Astrocyte (in vitro differentiated cells and primary cell): ENCODE measurements around the gene FNDC3B. TPM values are rescaled to one million over a fixed set of nuclear protein-coding genes. Genes with fewer than 3 reads are reported as not detected.

Source experiments
- DNase-seq: peaks from one replicate; pipeline ENCODE4 v3.0.0-alpha.2; 2010; ENCODE audit warnings: low read depth
- FAIRE-seq: peaks from 2 replicates; lab custom pipeline; 2011; peaks lifted over from hg19 to GRCh38; lab: Jason Lieb, UNC
- H2AFZ ChIP-seq: 2 replicates; pipeline ENCODE4 v1.6.0; 2012; ENCODE audit warnings: low read depth, low read length, inconsistent platforms
- H3K27ac ChIP-seq: 2 replicates; pipeline ENCODE4 v1.5.1; 2011; ENCODE audit warnings: low read depth, low read length, inconsistent platforms
- H3K27me3 ChIP-seq: 2 replicates; pipeline ENCODE4 v1.6.0; 2011; ENCODE audit warnings: low read length, inconsistent platforms; ENCODE audit not compliant: insufficient read depth
- H3K36me3 ChIP-seq: 2 replicates; pipeline ENCODE4 v1.5.1; 2011; ENCODE audit warnings: low read length, inconsistent platforms; ENCODE audit not compliant: insufficient read depth
- H3K4me1 ChIP-seq: 2 replicates; pipeline ENCODE4 v1.5.1; 2011; ENCODE audit warnings: low read length, inconsistent platforms; ENCODE audit not compliant: insufficient read depth
- H3K4me2 ChIP-seq: 2 replicates; pipeline ENCODE4 v1.6.0; 2012; ENCODE audit warnings: low read length, inconsistent platforms
- H3K4me3 ChIP-seq: 2 replicates; pipeline ENCODE4 v1.5.1; 2011; ENCODE audit warnings: low read depth, mild to moderate bottlenecking, low read length, inconsistent platforms; ENCODE audit not compliant: insufficient read depth
- H3K79me2 ChIP-seq: 2 replicates; pipeline ENCODE4 v1.6.0; 2012; ENCODE audit warnings: mild to moderate bottlenecking, low read length, inconsistent platforms; ENCODE audit not compliant: insufficient read depth
- H3K9ac ChIP-seq: 2 replicates; pipeline ENCODE4 v1.6.0; 2012; ENCODE audit warnings: mild to moderate bottlenecking, low read length, inconsistent platforms
- H3K9me3 ChIP-seq: 2 replicates; pipeline ENCODE4 v1.5.1; 2012; ENCODE audit warnings: low read depth, mild to moderate bottlenecking, low read length, inconsistent platforms; ENCODE audit not compliant: insufficient read depth
- H4K20me1 ChIP-seq: 2 replicates; pipeline ENCODE4 v1.6.0; 2012; ENCODE audit warnings: low read length, inconsistent platforms; ENCODE audit not compliant: insufficient read depth
- H3K27ac Mint-ChIP-seq: one replicate; pipeline ENCODE4 v1.8.0; 2021; ENCODE audit warnings: mild to moderate bottlenecking, mixed read lengths; ENCODE audit not compliant: unreplicated experiment
- H3K27me3 Mint-ChIP-seq: one replicate; pipeline ENCODE4 v1.8.0; 2021; ENCODE audit warnings: low read depth, mixed read lengths; ENCODE audit not compliant: unreplicated experiment
- H3K36me3 Mint-ChIP-seq: one replicate; pipeline ENCODE4 v1.8.0; 2021; ENCODE audit warnings: low read depth, mixed read lengths; ENCODE audit not compliant: unreplicated experiment
- H3K4me1 Mint-ChIP-seq: one replicate; pipeline ENCODE4 v1.8.0; 2021; ENCODE audit warnings: low read depth, mixed read lengths; ENCODE audit not compliant: unreplicated experiment
- H3K4me3 Mint-ChIP-seq: one replicate; pipeline ENCODE4 v1.8.0; 2021; ENCODE audit warnings: mild to moderate bottlenecking, moderate library complexity, mixed read lengths; ENCODE audit not compliant: unreplicated experiment
- H3K9me3 Mint-ChIP-seq: one replicate; pipeline ENCODE4 v1.8.0; 2021; ENCODE audit warnings: mild to moderate bottlenecking, mixed read lengths; ENCODE audit not compliant: unreplicated experiment
- CTCF ChIP-seq: IDR thresholded peaks from 2 replicates; pipeline ENCODE4 v1.5.1; 2011; ENCODE audit warnings: low read depth, mild to moderate bottlenecking, inconsistent platforms, low read length, moderate library complexity; ENCODE audit not compliant: insufficient read depth
- EZH2 ChIP-seq: IDR thresholded peaks from 2 replicates; pipeline ENCODE4 v1.6.1; 2012; ENCODE audit warnings: mild to moderate bottlenecking, low read length, inconsistent platforms; ENCODE audit not compliant: insufficient read depth
- total RNA-seq: library from RNA; stranded (reverse); gene quantifications from 2 replicates; pipeline ENCODE4 v1.2.1, GENCODE V29; 2021

FNDC3B gene
- total RNA-seq, 1 donor from 2014 or later, result 327 TPM

- peak overlapping the region; percentile 56 for H3K9ac ChIP-seq
- peak; percentile 91 for DNase-seq
These were observed 241.2 kb downstream of the FNDC3B start for GRCh38 chr3:172280406-172281051.

GRCh38 chr3:172281884-172282283 is 242.5 kb downstream of the FNDC3B start:
- peaks cover 62% of the 10 kb centered on the region for H3K79me2 ChIP-seq
- no peak overlapping the region for H3K4me3 Mint-ChIP-seq
- TF ChIP-seq CTCF (no peak), EZH2 (no peak)

More at GRCh38 chr3:172280406-172281051, 241.2 kb downstream of the FNDC3B start:
- Mint-ChIP-seq H3K4me3 (peak overlapping the region; percentile 71), H3K9me3 (no peaks in the 10 kb centered on the region), H3K27me3 (no peaks in the 10 kb centered on the region), H3K27ac (peak overlapping the region; percentile 94), H3K4me1 (peaks cover 83% of the 10 kb centered on the region), H3K36me3 (peaks cover 26% of the 10 kb centered on the region)
- H4K20me1 ChIP-seq, result peaks cover 30% of the 10 kb centered on the region
- peaks cover 68% of the 10 kb centered on the region for H3K79me2 ChIP-seq
- H3K27ac ChIP-seq, result peak overlapping the region; percentile 78
- H3K36me3 ChIP-seq, result peaks cover 29% of the 10 kb centered on the region
- FAIRE-seq, result peak; percentile 85
- H3K4me2 ChIP-seq, result peak overlapping the region; percentile 55
- H2AFZ ChIP-seq, result no peak overlapping the region
- TF ChIP-seq CTCF, result no peak
- peaks cover 25% of the 10 kb centered on the region for H3K4me1 ChIP-seq
- no peaks in the 10 kb centered on the region for H3K9me3 ChIP-seq
- H3K4me3 ChIP-seq, result no peak overlapping the region
- no peaks in the 10 kb centered on the region for H3K27me3 ChIP-seq

GRCh38 chr3:172282850-172283249 is 243.5 kb downstream of the FNDC3B start:
- no peak overlapping the region for H3K27ac ChIP-seq
- DNase-seq, result no peak
- H3K4me1 ChIP-seq, result peaks cover 36% of the 10 kb centered on the region
- Mint-ChIP-seq H3K27me3 (no peaks in the 10 kb centered on the region), H3K4me3 (no peak overlapping the region), H3K4me1 (peaks cover 95% of the 10 kb centered on the region), H3K36me3 (peaks cover 21% of the 10 kb centered on the region), H3K9me3 (no peaks in the 10 kb centered on the region), H3K27ac (peak overlapping the region; percentile 79)
- FAIRE-seq, result no peak
- no peak overlapping the region for H3K4me2 ChIP-seq
- H3K4me3 ChIP-seq, result no peak overlapping the region
- TF ChIP-seq CTCF, result no peak
- no peak for TF ChIP-seq EZH2
- H3K36me3 ChIP-seq, result peaks cover 27% of the 10 kb centered on the region
- no peak overlapping the region for H2AFZ ChIP-seq
- no peaks in the 10 kb centered on the region for H3K27me3 ChIP-seq
- no peak overlapping the region for H3K9ac ChIP-seq
- H3K79me2 ChIP-seq, result peaks cover 63% of the 10 kb centered on the region
- peaks cover 44% of the 10 kb centered on the region for H4K20me1 ChIP-seq
- no peaks in the 10 kb centered on the region for H3K9me3 ChIP-seq

More at GRCh38 chr3:172281884-172282283, 242.5 kb downstream of the FNDC3B start:
- no peak for FAIRE-seq
- no peaks in the 10 kb centered on the region for H3K27me3 ChIP-seq
- H4K20me1 ChIP-seq, result peaks cover 34% of the 10 kb centered on the region
- no peak overlapping the region for H3K4me2 ChIP-seq
- DNase-seq, result no peak
- peaks cover 36% of the 10 kb centered on the region for H3K4me1 ChIP-seq
- peak overlapping the region; percentile 79 for H3K27ac Mint-ChIP-seq
- peaks cover 21% of the 10 kb centered on the region for H3K36me3 Mint-ChIP-seq
- peaks cover 93% of the 10 kb centered on the region for H3K4me1 Mint-ChIP-seq
- peaks cover 25% of the 10 kb centered on the region for H3K36me3 ChIP-seq
- no peak overlapping the region for H2AFZ ChIP-seq
- no peak overlapping the region for H3K27ac ChIP-seq
- H3K9me3 Mint-ChIP-seq, result no peaks in the 10 kb centered on the region
- no peaks in the 10 kb centered on the region for H3K27me3 Mint-ChIP-seq
- H3K9me3 ChIP-seq, result no peaks in the 10 kb centered on the region
- H3K9ac ChIP-seq, result no peak overlapping the region
- no peak overlapping the region for H3K4me3 ChIP-seq
